Measurements from ENCODE around the gene MEP1B.

GRCh38 chr18:32208023-32208422 lies 18.2 kb downstream of the MEP1B start:
- TF ChIP-seq POLR2A (IDR thresholded peaks at IDR 0.05; ENCODE audit: low read depth, low read length) (no peak), POLR2AphosphoS5 (IDR thresholded peaks at IDR 0.05; ENCODE audit: low read depth, low read length) (no peak), TAF1 (IDR thresholded peaks at IDR 0.05; ENCODE audit: borderline replicate concordance, low read depth, low read length) (no peak)
